Activated CD8-positive, alpha-beta T cell treated with anti-CD3 and anti-CD28 coated beads for 36 hours (primary cell): ENCODE results near the gene KDSR. TPM values are rescaled to one million over a fixed set of nuclear protein-coding genes. Genes with fewer than 3 reads are reported as not detected.

Source experiments
- ATAC-seq: fragments of 200-7000 bp; cut with Tn5 transposase; one replicate; pipeline ENCODE4 v1.10.0; 2021; ENCODE audit warnings: mild to moderate bottlenecking, moderate library complexity
- CTCF ChIA-PET: fragments of 350-600 bp; sonication (Branson Sonifier 250); formaldehyde crosslinking; loops from one replicate; lab custom pipeline; 2021; ENCODE audit warnings: antibody characterized with exemption; lab: Charles Lee
- POLR2A ChIA-PET: fragments of 350-600 bp; sonication (Branson Sonifier 250); formaldehyde crosslinking; loops from one replicate; lab custom pipeline; 2021; ENCODE audit warnings: antibody characterized with exemption; lab: Charles Lee
- DNase-seq: peaks from one replicate; pipeline ENCODE4 v3.0.0-alpha.2; 2020
- H3K27ac Mint-ChIP-seq: one replicate; pipeline ENCODE4 v1.8.0; 2021; ENCODE audit warnings: mild to moderate bottlenecking, mixed read lengths
- H3K27me3 Mint-ChIP-seq: one replicate; pipeline ENCODE4 v1.8.0; 2021; ENCODE audit warnings: mixed read lengths
- H3K36me3 Mint-ChIP-seq: one replicate; pipeline ENCODE4 v1.8.0; 2021; ENCODE audit warnings: low read depth, mixed read lengths
- H3K4me1 Mint-ChIP-seq: one replicate; pipeline ENCODE4 v1.8.0; 2021; ENCODE audit warnings: low read depth, mixed read lengths
- H3K4me3 Mint-ChIP-seq: one replicate; pipeline ENCODE4 v1.8.0; 2021; ENCODE audit warnings: mild to moderate bottlenecking, moderate library complexity, mixed read lengths
- H3K9me3 Mint-ChIP-seq: one replicate; pipeline ENCODE4 v1.8.0; 2021; ENCODE audit warnings: mixed read lengths
- CTCF ChIP-seq: fragments of 200-600 bp; IDR thresholded peaks from one replicate; pipeline ENCODE4 v1.8.0; 2022; ENCODE audit warnings: antibody characterized with exemption, mild to moderate bottlenecking
- intact Hi-C: fragments of 100-400 bp; cut with micrococcal nuclease; formaldehyde crosslinking; loops from one replicate; pipeline ENCODE4 v1.10.0; 2022
- total RNA-seq, 2 experiments: library from RNA; stranded (reverse); gene quantifications; one replicate each; pipeline ENCODE4 v1.2.3, GENCODE V29; 2021

KDSR gene
- total RNA-seq, 2 experiments from 2014 or later = 53.4 TPM

DNA sequence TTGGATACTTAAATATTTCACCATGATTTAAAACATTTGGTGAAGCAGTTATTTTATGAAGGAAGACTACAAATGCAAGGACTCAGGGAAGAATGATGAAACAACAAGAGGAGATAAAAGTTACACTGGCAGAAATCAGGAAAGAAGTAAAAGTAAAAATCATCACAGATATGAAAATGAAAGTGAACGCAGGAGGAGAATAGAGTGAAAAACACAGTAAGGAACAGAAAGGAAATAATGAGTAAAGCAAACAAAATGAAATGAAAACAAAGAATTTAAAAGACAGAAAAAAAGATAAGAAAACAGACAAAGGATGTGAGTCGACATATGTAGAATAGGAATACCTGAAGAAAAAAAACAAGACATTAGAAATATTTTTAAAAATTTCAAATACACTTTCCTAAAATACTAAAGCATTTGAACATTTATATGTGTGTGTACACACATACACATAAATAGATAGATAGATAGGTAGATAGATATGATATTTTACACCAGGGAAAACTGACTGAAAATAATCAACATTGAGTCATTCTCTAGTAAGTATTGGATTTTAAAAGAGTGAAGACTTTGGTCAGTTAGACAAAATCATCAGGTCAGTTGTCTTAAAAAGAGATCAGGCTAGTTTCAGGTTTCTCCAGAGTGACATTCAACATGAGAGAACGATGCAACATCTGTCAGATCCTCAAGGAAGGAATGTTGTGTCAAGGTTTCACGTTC lies 12.1 kb upstream of the KDSR start:
- H3K4me3 Mint-ChIP-seq = peak overlapping the region; percentile 61
- peak; percentile 72 for ATAC-seq

DNA sequence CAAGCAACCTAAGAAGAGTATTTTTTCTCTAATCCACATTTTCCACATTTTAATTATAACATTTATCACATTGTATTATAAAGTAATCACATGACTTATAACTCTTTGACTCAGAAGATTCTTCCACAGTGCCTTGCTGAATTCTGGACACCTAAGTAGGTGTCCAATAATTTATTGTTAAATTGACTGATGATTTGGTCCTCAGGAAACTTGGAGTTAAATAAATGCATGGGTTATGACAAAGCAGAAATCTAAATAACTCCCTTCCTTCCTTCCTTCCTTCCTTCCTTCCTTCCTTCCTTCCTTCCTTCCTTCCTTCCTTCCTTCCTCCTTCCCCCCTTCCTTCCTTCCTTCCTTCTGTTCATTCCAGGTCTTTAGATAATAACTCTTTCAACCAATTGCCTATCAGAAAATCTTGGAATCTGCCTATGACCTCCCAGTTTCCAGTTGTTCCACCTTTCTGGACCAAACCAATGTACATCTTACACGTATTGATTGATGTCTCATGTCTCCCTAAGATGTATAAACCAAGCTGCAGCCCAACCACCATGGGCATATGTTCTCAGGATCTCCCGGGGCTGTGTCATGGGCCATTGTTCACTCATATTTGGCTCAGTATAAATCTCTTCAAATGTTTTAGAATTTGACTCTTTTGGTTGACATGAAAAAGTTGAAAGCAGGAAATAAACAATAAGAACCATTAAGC lies 10.4 kb upstream of the KDSR start:
- ATAC-seq (no peak), DNase-seq (no peak)
- peaks cover 7% of the 10 kb centered on the region for H3K9me3 Mint-ChIP-seq
- peaks cover 22% of the 10 kb centered on the region for H3K4me1 Mint-ChIP-seq
- intact Hi-C loops = no loop called here
- peaks cover 1% of the 10 kb centered on the region for H3K27me3 Mint-ChIP-seq
- no peak overlapping the region for H3K4me3 Mint-ChIP-seq
- ChIA-PET POLR2A (interaction anchor here (1.2 to 2.5 kb wide), 2 partner anchors 9 to 38 kb away, joined by 3 to 9 read pairs; no protein-coding TSS in a partner anchor), CTCF (interaction anchor here (1.0 kb wide), 1 partner anchor 10 kb away, joined by 3 read pairs; the partner anchor contains the start of gene KDSR)
- no peak for TF ChIP-seq CTCF
- no peak overlapping the region for H3K27ac Mint-ChIP-seq
- no peaks in the 10 kb centered on the region for H3K36me3 Mint-ChIP-seq

More for the DNA sequence above, 12.1 kb upstream of the KDSR start:
- no peak for DNase-seq
- H3K27ac Mint-ChIP-seq = peak overlapping the region; percentile 90
- H3K36me3 Mint-ChIP-seq = peaks cover 3% of the 10 kb centered on the region
- H3K27me3 Mint-ChIP-seq = peaks cover 1% of the 10 kb centered on the region
- intact Hi-C loops = no loop called here
- peaks cover 7% of the 10 kb centered on the region for H3K9me3 Mint-ChIP-seq
- CTCF ChIA-PET = no interaction called here
- no peak for TF ChIP-seq CTCF
- H3K4me1 Mint-ChIP-seq = peaks cover 22% of the 10 kb centered on the region
- POLR2A ChIA-PET = no interaction called here

DNA sequence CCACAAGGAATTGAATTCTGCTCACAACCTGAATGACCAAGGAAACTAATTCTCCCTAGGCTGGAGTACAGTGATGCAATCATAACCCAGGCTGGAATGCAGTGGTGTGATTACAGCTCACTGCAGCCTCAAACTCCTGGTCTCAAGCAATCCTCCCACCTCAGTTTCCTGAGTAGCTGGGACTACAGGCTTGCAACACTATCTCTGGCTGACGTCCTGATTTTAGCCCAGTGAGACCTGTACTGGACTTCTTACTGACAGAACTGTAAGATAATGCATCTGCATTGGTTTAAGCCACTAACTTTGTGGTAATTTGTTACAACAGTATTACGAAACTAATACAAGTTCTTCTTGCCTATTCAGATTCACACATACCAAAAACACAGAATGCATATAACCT lies 9.5 kb upstream of the KDSR start:
- POLR2A ChIA-PET = interaction anchor here (1.2 to 2.5 kb wide), 2 partner anchors 9 to 39 kb away, joined by 3 to 9 read pairs; no protein-coding TSS in a partner anchor
- peaks cover 7% of the 10 kb centered on the region for H3K9me3 Mint-ChIP-seq
- H3K36me3 Mint-ChIP-seq = no peaks in the 10 kb centered on the region
- intact Hi-C loops = no loop called here
- peaks cover 22% of the 10 kb centered on the region for H3K4me1 Mint-ChIP-seq
- ATAC-seq (no peak), DNase-seq (no peak)
- H3K27me3 Mint-ChIP-seq = peaks cover 1% of the 10 kb centered on the region
- TF ChIP-seq CTCF = no peak
- no peak overlapping the region for H3K4me3 Mint-ChIP-seq
- CTCF ChIA-PET = interaction anchor here (2.4 kb wide), 1 partner anchor 37 kb away, joined by 6 read pairs; no protein-coding TSS in a partner anchor
- H3K27ac Mint-ChIP-seq = no peak overlapping the region

DNA sequence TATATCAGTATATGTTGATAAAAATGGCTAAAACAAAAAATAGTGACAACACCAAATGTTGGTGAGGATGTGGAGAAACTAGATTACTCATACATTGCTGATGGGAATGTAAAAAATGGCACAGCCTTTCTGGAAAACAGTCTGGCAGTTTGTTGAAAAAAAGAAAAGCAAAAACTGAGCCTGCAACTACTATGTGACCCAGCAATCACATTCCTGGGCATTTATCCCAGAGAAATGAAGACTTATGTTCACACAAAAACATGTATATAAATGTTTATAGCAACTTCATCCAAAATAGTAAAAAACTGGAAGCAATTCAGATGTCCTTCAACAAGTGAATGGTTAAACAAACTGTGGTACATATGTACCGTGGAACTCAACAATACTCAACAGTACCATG lies 7.5 kb upstream of the KDSR start:
- Mint-ChIP-seq H3K27me3 (no peaks in the 10 kb centered on the region), H3K36me3 (no peaks in the 10 kb centered on the region), H3K4me1 (peaks cover 14% of the 10 kb centered on the region), H3K9me3 (peaks cover 9% of the 10 kb centered on the region), H3K27ac (no peak overlapping the region), H3K4me3 (no peak overlapping the region)
- DNase-seq (no peak), ATAC-seq (no peak)
- POLR2A ChIA-PET = no interaction called here
- intact Hi-C loops = no loop called here
- TF ChIP-seq CTCF = no peak
- CTCF ChIA-PET = interaction anchor here (2.4 kb wide), 1 partner anchor 35 kb away, joined by 6 read pairs; no protein-coding TSS in a partner anchor
